Ascending aorta (tissue), 2 donors: ENCODE measurements around the gene TMEM14A. TPM values are rescaled to one million over a fixed set of nuclear protein-coding genes. Genes with fewer than 3 reads are reported as not detected.

ENCODE experiments used
- DNase-seq, 2 donors: peaks; one replicate each; pipeline ENCODE4 v3.0.0-alpha.2; 2019; ENCODE audit warnings: low spot score in 2 of 2
- H3K27ac ChIP-seq, 2 donors: fragments of 200-600 bp; sonication (generic); one replicate each; pipeline ENCODE4 v1.5.1; 2016 to 2017; ENCODE audit warnings: mild to moderate bottlenecking in 1 of 2
- H3K27me3 ChIP-seq: fragments of 200-600 bp; sonication (generic); one replicate; pipeline ENCODE4 v1.5.1; 2017
- H3K36me3 ChIP-seq, 2 donors: fragments of 200-600 bp; sonication (generic); one replicate each; pipeline ENCODE4 v1.5.1; 2016
- H3K4me1 ChIP-seq, 2 donors: fragments of 200-600 bp; sonication (generic); one replicate each; pipeline ENCODE4 v1.5.1; 2016 to 2017; ENCODE audit warnings: mild to moderate bottlenecking in 1 of 2
- H3K4me3 ChIP-seq, 2 donors: fragments of 200-600 bp; sonication (generic); one replicate each; pipeline ENCODE4 v1.5.1; 2016 to 2017; ENCODE audit warnings: mild to moderate bottlenecking in 1 of 2
- H3K9me3 ChIP-seq, 2 donors: fragments of 200-600 bp; sonication (generic); one replicate each; pipeline ENCODE4 v1.5.1; 2016
- CTCF ChIP-seq, 3 experiments: fragments of 200-600 bp in 2 of 3; fragments of 450-650 bp in 1 of 3; sonication (generic) in 2 of 3; IDR thresholded peaks; one replicate each; pipeline ENCODE4 v1.5.1; 2016 to 2019; ENCODE audit warnings: antibody characterized with exemption in 3 of 3, mild to moderate bottlenecking in 1 of 3, moderate library complexity in 1 of 3
- intact Hi-C: fragments of 100-400 bp; cut with DNase I; formaldehyde crosslinking; loops from one replicate; pipeline ENCODE4 v1.15.1; 2023
- total RNA-seq: library from RNA; depleted of rRNA; stranded (reverse); fragments of >200 nt; gene quantifications from one replicate; pipeline ENCODE4 v1.1.0, GENCODE V29; 2016

TMEM14A gene
- total RNA-seq, 1 donor from 2014 or later: 11.9 TPM

DNA sequence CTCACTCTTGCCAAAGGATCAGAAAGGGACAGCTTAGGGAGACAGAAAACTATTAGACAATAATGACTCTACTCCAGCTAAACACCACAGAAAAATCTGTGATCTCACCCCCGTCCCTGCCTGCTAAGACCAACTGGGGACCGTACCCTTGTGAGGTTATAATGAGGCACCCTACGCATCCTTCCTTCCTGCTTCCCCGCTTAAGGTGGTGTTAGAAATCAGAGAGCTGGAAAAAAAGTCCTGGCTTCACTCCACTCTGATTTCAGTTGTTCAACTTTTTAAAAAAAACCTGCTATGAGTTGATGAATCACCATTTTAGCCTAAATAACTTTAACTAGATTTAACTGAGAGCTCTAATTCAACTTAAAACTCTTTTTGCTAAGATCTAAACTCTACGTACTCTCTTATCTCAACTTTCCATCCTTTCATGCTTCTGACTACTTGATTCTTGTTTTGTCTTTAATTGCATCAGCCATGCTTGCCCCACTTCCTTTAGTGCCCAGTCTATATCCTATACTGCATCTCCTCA lies 35.8 kb upstream of the TMEM14A start:
- no peak for DNase-seq
- TF ChIP-seq CTCF (IDR thresholded peaks at IDR 0.05): no peak
- H3K36me3 ChIP-seq: no peaks in the 10 kb centered on the region
- H3K9me3 ChIP-seq: no peaks in the 10 kb centered on the region
- H3K27me3 ChIP-seq: no peaks in the 10 kb centered on the region
- intact Hi-C loops: no loop called here
- no peaks in the 10 kb centered on the region for H3K4me1 ChIP-seq
- H3K4me3 ChIP-seq: no peak overlapping the region
- no peak overlapping the region for H3K27ac ChIP-seq

GRCh38 chr6:52636830-52637229 lies 34.1 kb upstream of the TMEM14A start:
- Histone ChIP-seq H3K27ac (no peak overlapping the region), H3K27me3 (no peaks in the 10 kb centered on the region), H3K36me3 (no peaks in the 10 kb centered on the region), H3K4me3 (no peak overlapping the region), H3K9me3 (no peaks in the 10 kb centered on the region), H3K4me1 (no peaks in the 10 kb centered on the region)
- DNase-seq: no peak
- TF ChIP-seq CTCF (IDR thresholded peaks at IDR 0.05): no peak
- intact Hi-C loops: no loop called here

- TF ChIP-seq CTCF (IDR thresholded peaks at IDR 0.05): no peak
- no peak for DNase-seq
- no peak overlapping the region for H3K4me3 ChIP-seq
- no peak overlapping the region for H3K27ac ChIP-seq
- H3K27me3 ChIP-seq: no peaks in the 10 kb centered on the region
- H3K4me1 ChIP-seq: no peaks in the 10 kb centered on the region
- intact Hi-C loops: no loop called here
- no peaks in the 10 kb centered on the region for H3K9me3 ChIP-seq
- no peaks in the 10 kb centered on the region for H3K36me3 ChIP-seq
Measured at GRCh38 chr6:52639493-52639892, 31.4 kb upstream of the TMEM14A start.

- intact Hi-C loops: no loop called here
- Histone ChIP-seq H3K4me1 (no peaks in the 10 kb centered on the region), H3K9me3 (no peaks in the 10 kb centered on the region), H3K27ac (no peak overlapping the region), H3K4me3 (no peak overlapping the region), H3K36me3 (no peaks in the 10 kb centered on the region), H3K27me3 (no peaks in the 10 kb centered on the region)
- TF ChIP-seq CTCF (IDR thresholded peaks at IDR 0.05): no peak
- no peak for DNase-seq
Measured at GRCh38 chr6:52640170-52640569, 30.7 kb upstream of the TMEM14A start.

GRCh38 chr6:52640916-52641315 lies 30.0 kb upstream of the TMEM14A start:
- H3K27me3 ChIP-seq: no peaks in the 10 kb centered on the region
- no peak overlapping the region for H3K27ac ChIP-seq
- no peak for DNase-seq
- H3K4me3 ChIP-seq: no peak overlapping the region
- no peaks in the 10 kb centered on the region for H3K36me3 ChIP-seq
- no peaks in the 10 kb centered on the region for H3K4me1 ChIP-seq
- no peak for TF ChIP-seq CTCF (IDR thresholded peaks at IDR 0.05)
- intact Hi-C loops: no loop called here
- H3K9me3 ChIP-seq: no peaks in the 10 kb centered on the region

DNA sequence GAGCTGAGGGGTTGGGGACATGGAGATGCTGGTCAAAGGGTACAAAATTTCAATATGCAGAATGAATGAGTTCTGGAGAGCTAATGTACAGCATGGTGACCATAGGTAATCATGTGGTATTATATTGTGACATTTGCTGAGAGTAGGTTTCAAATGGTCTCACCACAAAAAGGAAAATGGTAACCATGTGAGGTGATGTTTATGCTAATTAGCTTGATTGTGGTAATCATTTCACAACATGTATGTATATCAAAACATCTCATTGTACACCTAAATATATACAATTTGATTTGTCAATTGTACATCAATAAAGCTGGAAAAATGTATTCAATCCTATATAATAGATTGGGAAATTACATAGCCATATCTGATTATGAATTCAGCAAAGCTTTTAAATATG lies 29.5 kb upstream of the TMEM14A start:
- Histone ChIP-seq H3K4me3 (no peak overlapping the region), H3K27ac (no peak overlapping the region), H3K4me1 (no peaks in the 10 kb centered on the region), H3K27me3 (no peaks in the 10 kb centered on the region), H3K9me3 (no peaks in the 10 kb centered on the region), H3K36me3 (no peaks in the 10 kb centered on the region)
- no peak for DNase-seq
- no peak for TF ChIP-seq CTCF (IDR thresholded peaks at IDR 0.05)
- intact Hi-C loops: no loop called here
